ENCODE results near the gene SUGP1. TPM values are rescaled to one million over a fixed set of nuclear protein-coding genes. Genes with fewer than 3 reads are reported as not detected.
A peak's percentile ranks its signal among the peaks of the same experiment; 100 is the strongest.

Gene SUGP1
- total and polyA plus RNA-seq, 10 donors, result 29.3 to 63.1 (median 52.5) TPM

DNA sequence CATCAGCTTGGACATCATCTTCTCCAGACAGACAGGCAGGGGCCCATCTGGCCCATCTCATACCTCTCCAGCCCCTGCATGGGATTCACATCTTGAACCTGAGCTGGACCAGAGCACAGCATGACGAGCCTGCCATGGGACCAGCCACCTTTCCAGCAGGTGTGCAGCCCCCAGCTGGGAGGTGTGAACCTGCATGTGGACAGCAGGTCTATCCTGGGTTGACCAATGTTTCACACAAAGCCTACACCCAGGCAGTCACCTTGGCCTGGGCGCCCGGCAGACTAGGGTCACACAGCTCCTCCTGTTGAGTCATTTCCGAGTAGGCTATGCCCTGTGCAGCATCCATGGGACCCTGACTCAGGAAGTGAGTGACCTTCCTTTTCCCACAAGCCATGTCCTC is 41.8 kb upstream of the SUGP1 start:
- no peaks in the 10 kb centered on the region for H3K27me3 ChIP-seq (replicated peaks in 1 of 7)
- peaks cover 20 to 49% (median 37%) of the 10 kb centered on the region in 6 donors for H3K4me1 ChIP-seq
- H3K9me3 ChIP-seq, result no peaks in the 10 kb centered on the region
- intact Hi-C loops (cut with DNase I; ENCODE audit: low total_unique reads), result no loop called here
- DNase-seq, result no peak
- no peak for TF ChIP-seq POLR2A (IDR thresholded peaks at IDR 0.05)
- TF ChIP-seq POLR2AphosphoS5 (IDR thresholded peaks at IDR 0.05), result peak in 1 of 3 donors; percentile 20
- TF ChIP-seq, protein P1, sequence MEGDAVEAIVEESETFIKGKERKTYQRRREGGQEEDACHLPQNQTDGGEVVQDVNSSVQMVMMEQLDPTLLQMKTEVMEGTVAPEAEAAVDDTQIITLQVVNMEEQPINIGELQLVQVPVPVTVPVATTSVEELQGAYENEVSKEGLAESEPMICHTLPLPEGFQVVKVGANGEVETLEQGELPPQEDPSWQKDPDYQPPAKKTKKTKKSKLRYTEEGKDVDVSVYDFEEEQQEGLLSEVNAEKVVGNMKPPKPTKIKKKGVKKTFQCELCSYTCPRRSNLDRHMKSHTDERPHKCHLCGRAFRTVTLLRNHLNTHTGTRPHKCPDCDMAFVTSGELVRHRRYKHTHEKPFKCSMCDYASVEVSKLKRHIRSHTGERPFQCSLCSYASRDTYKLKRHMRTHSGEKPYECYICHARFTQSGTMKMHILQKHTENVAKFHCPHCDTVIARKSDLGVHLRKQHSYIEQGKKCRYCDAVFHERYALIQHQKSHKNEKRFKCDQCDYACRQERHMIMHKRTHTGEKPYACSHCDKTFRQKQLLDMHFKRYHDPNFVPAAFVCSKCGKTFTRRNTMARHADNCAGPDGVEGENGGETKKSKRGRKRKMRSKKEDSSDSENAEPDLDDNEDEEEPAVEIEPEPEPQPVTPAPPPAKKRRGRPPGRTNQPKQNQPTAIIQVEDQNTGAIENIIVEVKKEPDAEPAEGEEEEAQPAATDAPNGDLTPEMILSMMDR (IDR thresholded peaks at IDR 0.05 in 8 of 11, conservative IDR thresholded peaks at IDR 0.05 in 3 of 11), result no peak
- H3K36me3 ChIP-seq, result peaks cover 0 to 26% (median 9%) of the 10 kb centered on the region in 6 donors
- 79 to 96% (median 87%) methylated on average over 4 of the region's 4 CpGs for WGBS, 5 donors
- no peak overlapping the region for H3K4me3 ChIP-seq
- H3K27ac ChIP-seq, result no peak overlapping the region

GRCh38 chr19:19361075-19361594 is 40.8 kb upstream of the SUGP1 start:
- Histone ChIP-seq H3K36me3 (peaks cover 0 to 35% (median 19%) of the 10 kb centered on the region in 6 donors), H3K9me3 (no peaks in the 10 kb centered on the region), H3K4me1 (peaks cover 14 to 40% (median 28%) of the 10 kb centered on the region in 6 donors), H3K4me3 (peak overlapping the region in 1 of 8 donors; percentile 48), H3K27ac (peak overlapping the region in 4 of 8 donors; percentile 28 to 43 (median 38)), H3K27me3 (replicated peaks in 1 of 7) (no peaks in the 10 kb centered on the region)
- intact Hi-C loops (cut with DNase I; ENCODE audit: low total_unique reads), result no loop called here
- 12 to 15% (median 14%) methylated on average over 14 of the region's 14 CpGs for WGBS, 5 donors
- peak; percentile 84 for DNase-seq
- TF ChIP-seq POLR2AphosphoS5 (IDR thresholded peaks at IDR 0.05) (peak in 1 of 3 donors; percentile 68), POLR2A (IDR thresholded peaks at IDR 0.05) (no peak)
- TF ChIP-seq, protein P1 (IDR thresholded peaks at IDR 0.05 in 8 of 11, conservative IDR thresholded peaks at IDR 0.05 in 3 of 11), result peak; percentile 79 to 93 (median 87)

- Histone ChIP-seq H3K4me1 (peaks cover 0 to 16% (median 9%) of the 10 kb centered on the region in 6 donors), H3K27ac (no peak overlapping the region), H3K36me3 (peaks cover 0 to 76% (median 60%) of the 10 kb centered on the region in 6 donors), H3K27me3 (replicated peaks in 1 of 7) (no peaks in the 10 kb centered on the region), H3K9me3 (no peaks in the 10 kb centered on the region), H3K4me3 (no peak overlapping the region)
- peak; percentile 16 to 36 (median 19) for TF ChIP-seq POLR2AphosphoS5 (IDR thresholded peaks at IDR 0.05)
- TF ChIP-seq, protein P1 (IDR thresholded peaks at IDR 0.05 in 8 of 11, conservative IDR thresholded peaks at IDR 0.05 in 3 of 11), result no peak
- no peak for TF ChIP-seq POLR2A (IDR thresholded peaks at IDR 0.05)
- no peak for DNase-seq
- intact Hi-C loops (cut with DNase I; ENCODE audit: low total_unique reads), result no loop called here
- WGBS, 5 donors, result 90 to 97% (median 94%) methylated on average over 9 to 13 of the region's 13 CpGs
These were observed 36.7 kb upstream of the SUGP1 start for GRCh38 chr19:19356901-19357566.

GRCh38 chr19:19356500-19356899 is 36.2 kb upstream of the SUGP1 start:
- H3K4me3 ChIP-seq, result no peak overlapping the region
- peaks cover 0 to 81% (median 65%) of the 10 kb centered on the region in 6 donors for H3K36me3 ChIP-seq
- intact Hi-C loops (cut with DNase I; ENCODE audit: low total_unique reads), result no loop called here
- 92 to 97% (median 94%) methylated on average over 6 to 11 of the region's 11 CpGs for WGBS, 5 donors
- H3K4me1 ChIP-seq, result peaks cover 0 to 10% (median 8%) of the 10 kb centered on the region in 6 donors
- no peak for TF ChIP-seq POLR2AphosphoS5 (IDR thresholded peaks at IDR 0.05)
- TF ChIP-seq, protein P1 (IDR thresholded peaks at IDR 0.05 in 8 of 11, conservative IDR thresholded peaks at IDR 0.05 in 3 of 11), result no peak
- no peak for TF ChIP-seq POLR2A (IDR thresholded peaks at IDR 0.05)
- H3K27ac ChIP-seq, result no peak overlapping the region
- no peak for DNase-seq
- no peaks in the 10 kb centered on the region for H3K9me3 ChIP-seq
- H3K27me3 ChIP-seq (replicated peaks in 1 of 7), result no peaks in the 10 kb centered on the region
